A549 (cell line): Measurements from ENCODE around the gene OGDH. TPM values are rescaled to one million over a fixed set of nuclear protein-coding genes. Genes with fewer than 3 reads are reported as not detected.

Experiments used
- ATAC-seq, 2 experiments: fragments of 200-7000 bp in 1 of 2; fragments of >200 bp in 1 of 2; cut with Nextera tagmentation in 1 of 2; cut with Tn5 transposase in 1 of 2; 3 replicates each; pipeline versions ENCODE4 v1.8.0 to v1.9.1; 2018 to 2020; ENCODE audit warnings: mild to moderate bottlenecking in 1 of 2, moderate library complexity in 1 of 2
- CTCF ChIA-PET: fragments of 300-600 bp; sonication (Branson Sonifier 250); formaldehyde crosslinking; extraction: SDS; loops from one replicate; lab custom pipeline; 2021; ENCODE audit warnings: antibody characterized with exemption, inconsistent platforms; lab: Yijun Ruan, JAX
- POLR2A ChIA-PET: fragments of 350-600 bp; formaldehyde crosslinking; extraction: SDS; loops from one replicate; lab custom pipeline; 2021; ENCODE audit warnings: antibody characterized with exemption, inconsistent platforms; lab: Yijun Ruan, JAX
- DNase-seq, 2 experiments: peaks; one replicate each; pipeline versions ENCODE4 v3.0.0 to v3.0.0-alpha.2; 2011 to 2016; ENCODE audit warnings: low read depth in 1 of 2, low spot score in 1 of 2
- FAIRE-seq: peaks from 2 replicates; lab custom pipeline; 2011; peaks lifted over from hg19 to GRCh38; lab: Jason Lieb, UNC
- H3K27ac ChIP-seq, 2 experiments: fragments of >200 bp; sonication (Bioruptor Twin); formaldehyde crosslinking; 3 replicates each; pipeline ENCODE4 v1.5.1; 2016 to 2017
- H3K4me1 ChIP-seq: fragments of >200 bp; sonication (Bioruptor Twin); formaldehyde crosslinking; 3 replicates; pipeline ENCODE4 v1.6.1; 2016
- H3K4me2 ChIP-seq: fragments of >200 bp; sonication (Bioruptor Twin); formaldehyde crosslinking; 3 replicates; pipeline ENCODE4 v1.6.1; 2016
- H3K4me3 ChIP-seq: fragments of >200 bp; sonication (Bioruptor Twin); formaldehyde crosslinking; 3 replicates; pipeline ENCODE4 v1.5.1; 2016
- H3K9me3 ChIP-seq: fragments of >200 bp; sonication (Bioruptor Twin); formaldehyde crosslinking; 3 replicates; pipeline ENCODE4 v1.6.1; 2016
- BHLHE40 ChIP-seq: IDR thresholded peaks from 2 replicates; pipeline ENCODE4 v1.6.1; 2012; ENCODE audit warnings: low read depth, low read length, inconsistent platforms
- CBX8 ChIP-seq: fragments of 200-600 bp; sonication (generic); IDR thresholded peaks from 2 replicates; pipeline ENCODE4 v1.6.1; 2016
- CEBPB ChIP-seq, 2 experiments: fragments of >200 bp in 1 of 2; sonication (Bioruptor Twin) in 1 of 2; formaldehyde crosslinking in 1 of 2; IDR thresholded peaks; 2 replicates each; pipeline ENCODE4 v1.6.1; 2012 to 2016
- EHF ChIP-seq: fragments of 250-450 bp; sonication (Bioruptor Pico); IDR thresholded peaks from 2 replicates; pipeline ENCODE4 v1.5.0; 2020; ENCODE audit warnings: mild to moderate bottlenecking
- EHMT2 ChIP-seq: fragments of 200-600 bp; sonication (generic); IDR thresholded peaks from 2 replicates; pipeline ENCODE4 v1.6.1; 2016; ENCODE audit warnings: antibody characterized with exemption, low read depth, mild to moderate bottlenecking, moderate library complexity
- ESRRA ChIP-seq: fragments of 150-350 bp; IDR thresholded peaks from 2 replicates; pipeline ENCODE4 v1.6.1; 2014; ENCODE audit warnings: mild to moderate bottlenecking, low read length, borderline replicate concordance
- FOSB ChIP-seq: fragments of 250-450 bp; sonication (Bioruptor Pico); IDR thresholded peaks from 2 replicates; pipeline ENCODE4 v1.5.0; 2020; ENCODE audit warnings: mild to moderate bottlenecking, moderate library complexity
- FOXS1 ChIP-seq: fragments of 250-450 bp; sonication (Bioruptor Pico); IDR thresholded peaks from 2 replicates; pipeline ENCODE4 v1.5.0; 2020; ENCODE audit warnings: mild to moderate bottlenecking, moderate library complexity
- HMGXB4 ChIP-seq: fragments of 250-450 bp; sonication (Bioruptor Pico); IDR thresholded peaks from 2 replicates; pipeline ENCODE4 v1.5.0; 2021; ENCODE audit warnings: mild to moderate bottlenecking, moderate library complexity, borderline replicate concordance
- JUNB ChIP-seq: fragments of >200 bp; sonication (Bioruptor Twin); formaldehyde crosslinking; IDR thresholded peaks from 2 replicates; pipeline ENCODE4 v1.6.1; 2016
- KDM1A ChIP-seq: fragments of 200-600 bp; sonication (generic); IDR thresholded peaks from 2 replicates; pipeline ENCODE4 v1.6.1; 2016; ENCODE audit warnings: low read depth, mild to moderate bottlenecking
- KDM5A ChIP-seq: fragments of 200-600 bp; sonication (generic); IDR thresholded peaks from 2 replicates; pipeline ENCODE4 v1.6.1; 2016; ENCODE audit warnings: antibody characterized with exemption, mild to moderate bottlenecking
- MAZ ChIP-seq: fragments of 150-350 bp; IDR thresholded peaks from 2 replicates; pipeline ENCODE4 v1.6.1; 2014; ENCODE audit warnings: antibody characterized with exemption, low read depth, low read length, borderline replicate concordance
- NFE2L2 ChIP-seq: fragments of 150-350 bp; conservative IDR thresholded peaks from 2 replicates; pipeline ENCODE4 v1.6.1; 2014; ENCODE audit warnings: low read length
- NPAS2 ChIP-seq: fragments of 250-450 bp; sonication (Bioruptor Pico); IDR thresholded peaks from 2 replicates; pipeline ENCODE4 v1.8.0; 2022; ENCODE audit warnings: mild to moderate bottlenecking, moderate library complexity, borderline replicate concordance
- PBX3 ChIP-seq: IDR thresholded peaks from 2 replicates; pipeline ENCODE4 v1.6.1; 2012
- PHF8 ChIP-seq: fragments of 200-600 bp; sonication (generic); IDR thresholded peaks from 2 replicates; pipeline ENCODE4 v1.6.1; 2016; ENCODE audit warnings: low read depth, mild to moderate bottlenecking, antibody characterized with exemption, moderate library complexity, borderline replicate concordance
- RARB ChIP-seq: fragments of 250-450 bp; sonication (Bioruptor Pico); IDR thresholded peaks from 2 replicates; pipeline ENCODE4 v1.8.0; 2021; ENCODE audit warnings: mild to moderate bottlenecking, moderate library complexity
- RFX5 ChIP-seq: fragments of 450-650 bp; IDR thresholded peaks from 2 replicates; pipeline ENCODE4 v1.7.1; 2014; ENCODE audit warnings: antibody characterized with exemption, mild to moderate bottlenecking, moderate library complexity
- ZFP36 ChIP-seq: fragments of 450-650 bp; IDR thresholded peaks from 2 replicates; pipeline ENCODE4 v1.6.1; 2014; ENCODE audit warnings: borderline replicate concordance; ENCODE audit not compliant: partially characterized antibody
- ZSCAN20 ChIP-seq: fragments of 250-450 bp; sonication (Bioruptor Pico); IDR thresholded peaks from 2 replicates; pipeline ENCODE4 v1.8.0; 2022; ENCODE audit warnings: mild to moderate bottlenecking, moderate library complexity
- WGBS: methylation state at CpG from one replicate; pipeline ENCODE4 v1.1.6; 2017; ENCODE audit errors: missing lambda C conversion rate; 5-methylcytosine and 5-hydroxymethylcytosine counted together
- polyA plus RNA-seq, 4 experiments: library from polyadenylated mRNA; depleted of rRNA in 3 of 4; stranded (reverse); fragments of >200 nt; fragmentation: RNase III in 1 of 4; extraction: RNeasy Plus Mini Kit Qiagen cat#74134 plus additional on column Dnase treatment in 1 of 4; gene quantifications; 2 replicates in 3 of 4; 3 replicates in 1 of 4; pipeline ENCODE4 v1.2.3, GENCODE V29; 2011 to 2017

OGDH gene
- polyA plus RNA-seq, 2 of the 4 experiments (the other 2 are of a cell fraction): 32.5 to 38.8 TPM

GRCh38 chr7:44608916-44609648 is 2.7 kb downstream of the OGDH start:
- TF ChIP-seq ZSCAN20 (CRISPR knock-in tag) (no peak), PBX3 (no peak), RFX5 (no peak), KDM1A (no peak), ZFP36 (no peak), HMGXB4 (CRISPR knock-in tag) (no peak), MAZ (no peak), EHF (CRISPR knock-in tag) (no peak), CEBPB (IDR thresholded peaks at IDR 0.05) (no peak), FOXS1 (CRISPR knock-in tag) (no peak)
- no peak overlapping the region for H3K4me3 ChIP-seq
- DNase-seq (peak in 1 of 2 experiments; percentile 17), ATAC-seq (no peak), FAIRE-seq (no peak)
- H3K4me2 ChIP-seq: peak overlapping the region; percentile 15; the same call in 1 of the 3 replicates
- peaks cover 26% of the 10 kb centered on the region for H3K4me1 ChIP-seq
- H3K9me3 ChIP-seq: no peaks in the 10 kb centered on the region
- ChIA-PET CTCF (interaction anchor here (0.9 kb wide), 1 partner anchor 23 kb away, joined by 4 read pairs; no protein-coding TSS in a partner anchor), POLR2A (no interaction called here)
- H3K27ac ChIP-seq: no peak overlapping the region
- 89% methylated on average over 14 of the region's 14 CpGs for WGBS

- 91% methylated on average over 3 of the region's 3 CpGs for WGBS
- Histone ChIP-seq H3K4me3 (no peak overlapping the region), H3K4me2 (no peak overlapping the region), H3K9me3 (no peaks in the 10 kb centered on the region), H3K27ac (no peak overlapping the region), H3K4me1 (peaks cover 26% of the 10 kb centered on the region)
- TF ChIP-seq PHF8 (no peak), JUNB (no peak), NPAS2 (CRISPR knock-in tag) (no peak), EHMT2 (no peak), ZSCAN20 (CRISPR knock-in tag) (no peak), CBX8 (no peak), NFE2L2 (no peak)
- DNase-seq: no peak
- FAIRE-seq: no peak
- CTCF ChIA-PET: interaction anchor here (0.6 to 0.9 kb wide), 2 partner anchors 22 to 390 kb away, joined by 4 read pairs; no protein-coding TSS in a partner anchor
- POLR2A ChIA-PET: no interaction called here
- ATAC-seq: no peak
Observed at GRCh38 chr7:44609829-44610228, 3.4 kb downstream of the OGDH start.

- DNase-seq: no peak
- CTCF ChIA-PET: no interaction called here
- POLR2A ChIA-PET: no interaction called here
- no peak for FAIRE-seq
- no peaks in the 10 kb centered on the region for H3K9me3 ChIP-seq
- no peak overlapping the region for H3K4me3 ChIP-seq
- H3K4me2 ChIP-seq: no peak overlapping the region
- WGBS: 86% methylated on average over 2 of the region's 2 CpGs
- H3K4me1 ChIP-seq: peaks cover 5% of the 10 kb centered on the region; the same call in 2 of the 3 replicates
- TF ChIP-seq RARB (CRISPR knock-in tag) (no peak), FOSB (CRISPR knock-in tag) (no peak), HMGXB4 (CRISPR knock-in tag) (no peak), BHLHE40 (no peak), ESRRA (no peak), KDM5A (no peak), EHF (CRISPR knock-in tag) (no peak)
- no peak for ATAC-seq
- no peak overlapping the region for H3K27ac ChIP-seq
Observed at GRCh38 chr7:44615149-44615611, 8.8 kb downstream of the OGDH start.
